Cardiac fibroblast (primary cell): ENCODE results near the gene ETV5.

Experiments
- DNase-seq, 2 donors: peaks; one replicate each; pipeline versions ENCODE4 v3.0.0 to v3.0.0-alpha.2; 2010; ENCODE audit warnings: low read depth in 2 of 2
- H3K4me3 ChIP-seq, 2 donors: replicated peaks in 1 of 2; 1 replicate in 1 of 2; 2 replicates in 1 of 2; pipeline ENCODE4 v1.5.1; 2011; ENCODE audit warnings: low read depth in 2 of 2, low read length in 2 of 2, mild to moderate bottlenecking in 2 of 2, moderate library complexity in 1 of 2
- CTCF ChIP-seq: IDR thresholded peaks from one replicate; pipeline ENCODE4 v1.5.1; 2011; ENCODE audit warnings: low read depth, mild to moderate bottlenecking, low read length, inconsistent platforms

Gene ETV5

DNA sequence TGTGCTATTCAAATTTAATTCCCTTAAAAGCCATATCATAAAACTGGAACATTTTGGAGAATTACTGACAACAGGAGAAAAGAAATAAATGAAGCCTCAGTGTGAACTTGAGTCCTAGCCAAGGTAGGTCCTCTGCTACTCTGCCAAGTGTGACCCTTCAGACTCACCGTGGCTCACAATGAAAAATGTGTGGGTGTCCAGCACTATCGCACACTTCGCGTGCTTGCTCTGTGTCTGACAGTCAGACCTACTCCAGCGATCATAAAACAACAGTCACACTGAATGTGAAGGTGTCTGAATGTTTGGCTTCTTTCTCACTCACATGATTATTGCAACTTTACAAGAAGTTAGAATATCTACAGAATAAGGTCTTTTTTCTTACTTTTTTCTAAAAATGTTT is 105.3 kb downstream of the ETV5 start:
- no peak overlapping the region for H3K4me3 ChIP-seq
- DNase-seq = no peak
- TF ChIP-seq CTCF = no peak

- TF ChIP-seq CTCF = peak; percentile 31
- no peak overlapping the region for H3K4me3 ChIP-seq
- peak; percentile 31 to 58 for DNase-seq
Measured at GRCh38 chr3:186002884-186003472, 105.9 kb downstream of the ETV5 start.

- DNase-seq = no peak
- no peak for TF ChIP-seq CTCF
- H3K4me3 ChIP-seq = no peak overlapping the region
Measured at GRCh38 chr3:186001842-186002241, 107.0 kb downstream of the ETV5 start.

GRCh38 chr3:185999221-185999620 is 109.7 kb downstream of the ETV5 start:
- DNase-seq = no peak
- no peak for TF ChIP-seq CTCF
- H3K4me3 ChIP-seq = no peak overlapping the region

DNA sequence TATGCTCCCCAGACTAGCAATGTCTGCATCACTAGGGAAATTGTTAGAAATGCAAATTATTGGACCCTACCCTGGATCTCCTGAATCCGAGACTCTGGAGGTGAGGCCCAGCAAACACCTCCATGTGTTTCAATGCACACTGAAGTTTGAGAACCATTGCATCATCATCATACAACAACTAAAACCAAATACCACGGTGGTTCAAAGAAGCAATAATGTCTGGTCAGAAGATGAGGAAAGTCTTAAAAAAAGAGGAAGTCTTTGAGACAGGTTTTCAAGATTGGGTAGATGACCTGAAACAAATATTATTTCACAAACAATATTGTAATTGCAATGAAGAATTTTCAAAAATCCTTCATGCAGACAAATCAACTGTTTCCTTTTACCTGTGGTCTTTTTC is 110.8 kb downstream of the ETV5 start:
- H3K4me3 ChIP-seq = no peak overlapping the region
- no peak for DNase-seq

DNA sequence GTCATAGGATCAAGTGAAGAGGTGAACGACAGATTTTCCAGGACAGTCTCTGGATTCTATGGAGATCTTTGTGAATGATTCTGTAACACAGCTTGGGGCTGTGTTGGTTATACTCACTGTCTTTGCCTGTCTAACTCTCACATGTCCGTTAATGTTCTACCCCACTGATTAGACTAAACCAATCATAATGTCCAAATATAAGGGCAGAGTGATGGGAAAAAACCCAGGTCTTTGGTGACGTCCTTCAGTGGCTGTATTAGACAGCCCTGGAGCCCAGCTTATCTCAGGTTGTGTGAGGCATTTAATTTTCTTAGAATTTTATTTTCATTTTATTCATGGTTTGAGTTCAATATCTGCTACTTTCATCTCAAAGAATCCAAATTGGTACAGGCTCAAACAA is 111.8 kb downstream of the ETV5 start:
- no peak overlapping the region for H3K4me3 ChIP-seq
- TF ChIP-seq CTCF = no peak
- no peak for DNase-seq

More for the DNA sequence above, 110.8 kb downstream of the ETV5 start:
- no peak for TF ChIP-seq CTCF
